Prostate gland (tissue), 2 donors: Measurements from ENCODE around the gene CLEC12A.

Experiments
- POLR2A ChIP-seq: fragments of 450-650 bp; IDR thresholded peaks from one replicate; pipeline ENCODE4 v1.6.1; 2016; ENCODE audit warnings: antibody characterized with exemption, mild to moderate bottlenecking
- TF ChIP-seq, protein P1 (sequence below), 4 experiments: fragments of 200-600 bp in 2 of 4; fragments of 450-650 bp in 2 of 4; sonication (generic) in 2 of 4; IDR thresholded peaks; 1 replicate in 3 of 4; 2 replicates in 1 of 4; pipeline ENCODE4 v1.5.1; 2016 to 2019; ENCODE audit warnings: antibody characterized with exemption in 4 of 4, mild to moderate bottlenecking in 2 of 4, moderate library complexity in 2 of 4

- TF ChIP-seq, protein P1, sequence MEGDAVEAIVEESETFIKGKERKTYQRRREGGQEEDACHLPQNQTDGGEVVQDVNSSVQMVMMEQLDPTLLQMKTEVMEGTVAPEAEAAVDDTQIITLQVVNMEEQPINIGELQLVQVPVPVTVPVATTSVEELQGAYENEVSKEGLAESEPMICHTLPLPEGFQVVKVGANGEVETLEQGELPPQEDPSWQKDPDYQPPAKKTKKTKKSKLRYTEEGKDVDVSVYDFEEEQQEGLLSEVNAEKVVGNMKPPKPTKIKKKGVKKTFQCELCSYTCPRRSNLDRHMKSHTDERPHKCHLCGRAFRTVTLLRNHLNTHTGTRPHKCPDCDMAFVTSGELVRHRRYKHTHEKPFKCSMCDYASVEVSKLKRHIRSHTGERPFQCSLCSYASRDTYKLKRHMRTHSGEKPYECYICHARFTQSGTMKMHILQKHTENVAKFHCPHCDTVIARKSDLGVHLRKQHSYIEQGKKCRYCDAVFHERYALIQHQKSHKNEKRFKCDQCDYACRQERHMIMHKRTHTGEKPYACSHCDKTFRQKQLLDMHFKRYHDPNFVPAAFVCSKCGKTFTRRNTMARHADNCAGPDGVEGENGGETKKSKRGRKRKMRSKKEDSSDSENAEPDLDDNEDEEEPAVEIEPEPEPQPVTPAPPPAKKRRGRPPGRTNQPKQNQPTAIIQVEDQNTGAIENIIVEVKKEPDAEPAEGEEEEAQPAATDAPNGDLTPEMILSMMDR (IDR thresholded peaks at IDR 0.05): no peak
- no peak for TF ChIP-seq POLR2A
Observed at GRCh38 chr12:9960590-9960989, 10.6 kb upstream of the CLEC12A start.
